LHCN-M2 (cell line): ENCODE measurements around the gene AGTR1. TPM values are rescaled to one million over a fixed set of nuclear protein-coding genes. Genes with fewer than 3 reads are reported as not detected.
"Not testable (repeated sequence)": the region's sequence is repeated elsewhere in the genome, so short reads cannot be mapped to it uniquely, and the experiment has no call there.

Experiments used
- DNase-seq: peaks from one replicate; pipeline ENCODE4 v3.0.0-alpha.2; 2012; ENCODE audit warnings: low read depth
- total RNA-seq: library from RNA; depleted of rRNA; stranded (reverse); fragments of >200 nt; gene quantifications from 2 replicates; pipeline ENCODE4 v1.2.3, GENCODE V29; 2014; rRNA removed

The AGTR1 gene
- total RNA-seq, 1 experiment from 2014 or later: 6.4 TPM

DNA sequence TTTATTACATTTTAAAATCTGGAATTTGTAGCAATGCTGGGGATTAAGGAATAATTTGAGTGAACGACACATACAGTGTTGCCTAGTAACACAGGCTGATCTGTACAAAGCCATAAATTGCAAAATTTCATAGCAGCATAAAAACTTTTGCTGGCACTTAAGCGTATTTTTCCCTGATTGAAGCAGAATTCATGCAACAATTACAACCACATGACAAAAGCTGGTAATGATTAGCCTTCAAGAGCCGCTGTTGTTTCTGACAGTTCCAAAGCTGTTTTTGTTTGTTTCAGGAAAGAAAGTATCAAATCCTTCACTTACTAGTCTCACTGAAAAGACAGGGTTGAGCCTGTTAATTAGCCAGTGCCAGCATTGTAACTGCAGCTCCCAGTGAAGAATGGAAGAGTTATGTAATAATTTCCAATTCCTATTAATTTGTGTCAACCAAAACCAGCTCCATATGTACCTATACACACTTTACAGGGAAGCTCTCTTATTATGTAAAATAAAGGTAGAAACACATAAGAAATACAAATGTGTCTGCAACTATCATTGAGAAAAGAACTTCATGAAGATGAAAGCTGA lies 60.7 kb downstream of the AGTR1 start:
- no peak for DNase-seq

DNA sequence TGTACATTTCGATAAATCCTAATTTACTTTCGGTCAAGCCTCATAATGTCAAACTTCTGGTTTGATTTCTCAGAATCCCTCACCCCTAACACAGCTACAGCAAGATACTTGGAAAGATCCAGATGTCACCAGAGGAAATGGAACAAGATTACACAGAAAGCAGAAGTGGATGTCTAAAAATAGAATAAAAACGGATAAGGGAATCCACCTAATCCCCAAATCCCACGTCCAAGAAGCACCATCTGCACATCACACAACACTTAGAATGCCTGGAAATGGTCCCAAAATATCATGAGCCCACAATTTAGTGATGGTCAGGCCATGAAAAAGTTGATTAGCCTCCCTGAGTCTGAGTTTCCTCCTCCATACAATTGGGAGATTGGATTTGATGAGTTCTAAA lies 61.7 kb downstream of the AGTR1 start:
- DNase-seq: no peak

DNA sequence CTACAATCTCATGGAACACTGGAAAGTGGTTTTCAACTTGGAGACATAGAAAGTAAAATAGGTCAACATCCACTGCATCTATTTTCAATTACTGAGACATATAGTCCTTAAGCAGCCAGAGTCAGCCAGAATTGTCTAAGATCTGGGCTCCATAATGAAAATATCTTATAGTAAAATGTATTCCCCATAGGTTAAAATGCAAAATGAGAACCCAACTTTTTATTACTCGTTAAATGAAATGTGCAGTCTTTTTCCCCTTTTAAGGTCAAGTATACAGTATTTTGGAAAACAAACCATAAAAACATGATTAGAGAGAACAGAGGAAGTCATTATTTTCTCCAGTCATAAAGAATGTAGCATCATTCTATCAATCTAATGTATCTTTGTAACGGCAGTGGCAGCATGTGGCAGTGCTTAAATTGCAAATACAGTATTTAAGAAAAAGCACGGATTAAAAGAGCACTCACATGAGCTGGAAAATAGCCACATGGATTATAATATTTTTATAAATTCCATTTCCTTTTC lies 65.5 kb downstream of the AGTR1 start:
- no peak for DNase-seq

DNA sequence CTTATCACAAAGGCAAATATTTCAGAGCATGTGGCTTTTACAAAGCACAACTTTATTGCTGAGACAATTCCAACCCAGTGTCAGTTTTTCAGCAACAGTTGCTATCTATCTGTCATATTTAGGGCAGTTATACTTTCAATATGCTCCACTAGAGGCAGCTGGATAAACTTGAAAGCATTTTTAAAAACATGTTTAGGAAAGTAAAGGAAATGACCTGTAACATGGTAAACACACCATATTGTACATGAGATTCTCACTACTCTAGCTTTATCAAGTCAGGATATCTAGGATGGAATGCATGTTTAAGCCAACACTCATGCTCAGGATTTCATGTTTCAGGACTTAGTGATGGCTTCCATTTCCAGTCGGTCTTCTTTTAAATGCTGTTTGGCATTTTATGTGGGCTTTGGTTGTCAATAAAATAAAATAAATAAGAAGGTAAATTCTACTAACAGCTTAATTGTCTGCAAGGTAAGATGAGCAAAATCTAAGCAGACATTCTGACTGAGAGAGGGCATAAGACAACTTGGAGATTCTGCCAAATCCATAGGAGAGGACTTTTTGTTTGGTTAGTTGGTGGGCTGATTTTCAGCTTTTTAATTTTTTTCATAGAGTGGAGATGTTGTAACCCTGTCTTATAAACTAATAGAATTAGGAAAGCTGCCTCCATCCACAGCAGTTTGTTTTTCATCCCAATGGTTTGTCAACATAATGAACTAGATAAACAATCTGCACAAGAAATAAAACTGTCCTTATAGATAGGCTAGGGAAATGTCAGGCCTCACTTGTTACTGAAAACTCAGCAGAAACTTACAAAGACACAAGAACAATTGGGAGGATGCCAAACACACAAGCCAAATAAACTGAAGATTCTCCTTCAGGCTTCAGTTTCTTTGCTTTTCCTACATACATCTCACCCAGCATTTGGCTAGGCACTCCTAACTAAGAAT lies 66.6 kb downstream of the AGTR1 start:
- DNase-seq: peak; percentile 72

DNA sequence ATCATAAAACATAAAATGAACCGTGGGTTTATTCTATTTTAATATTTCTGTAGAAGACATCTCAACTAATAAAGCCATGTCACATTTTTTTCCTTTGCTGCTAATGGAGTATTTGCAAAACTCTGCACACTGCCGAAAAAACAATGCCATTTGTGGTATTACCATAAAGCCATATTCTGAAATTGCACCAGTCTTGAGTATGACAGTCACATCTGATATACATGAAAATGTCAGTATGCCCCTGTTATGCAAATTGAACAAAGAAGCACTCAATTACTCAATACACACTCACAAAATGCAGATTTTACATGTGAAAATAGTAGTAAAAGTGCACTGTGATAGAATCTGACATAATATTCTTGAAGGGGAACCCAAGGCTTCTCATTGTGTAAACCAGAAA lies 74.7 kb downstream of the AGTR1 start:
- no peak for DNase-seq

DNA sequence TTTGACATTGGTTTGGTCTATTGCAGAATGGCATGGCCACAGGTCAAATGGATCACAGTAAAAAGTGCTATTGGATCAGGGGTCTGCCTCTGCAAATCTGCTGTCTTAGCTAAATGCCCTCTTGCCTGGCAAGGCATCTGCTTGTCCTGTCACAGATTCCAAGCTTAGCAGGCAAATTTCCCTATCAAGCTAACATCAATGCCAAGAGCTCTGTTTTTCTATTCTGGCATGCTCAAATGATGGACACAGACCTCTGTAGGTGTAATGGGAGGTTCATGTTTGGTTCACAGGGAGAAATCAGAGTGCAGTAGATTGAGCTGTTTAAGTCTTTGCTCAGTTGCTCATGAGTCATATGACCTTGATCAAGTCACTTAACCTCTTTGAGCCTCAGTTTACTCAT lies 75.1 kb downstream of the AGTR1 start:
- DNase-seq: no peak

DNA sequence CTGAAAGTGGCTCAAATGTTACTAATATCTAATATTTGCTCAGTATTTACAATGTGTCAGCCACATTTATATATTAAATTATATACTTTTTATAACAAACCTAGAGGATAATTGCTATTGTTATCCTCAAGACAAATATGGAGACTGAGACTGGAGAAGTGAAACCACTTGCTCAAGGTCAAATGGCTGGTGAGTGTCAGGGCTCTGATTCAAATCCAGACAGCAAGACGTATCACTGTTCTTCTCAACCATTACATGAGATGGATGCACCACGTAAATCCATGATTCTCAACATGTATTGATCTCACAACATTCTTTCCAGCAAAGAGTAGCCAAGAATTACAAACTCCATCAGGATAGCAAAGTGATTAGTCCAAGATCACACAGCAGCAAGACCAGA lies 76.1 kb downstream of the AGTR1 start:
- DNase-seq: no peak

DNA sequence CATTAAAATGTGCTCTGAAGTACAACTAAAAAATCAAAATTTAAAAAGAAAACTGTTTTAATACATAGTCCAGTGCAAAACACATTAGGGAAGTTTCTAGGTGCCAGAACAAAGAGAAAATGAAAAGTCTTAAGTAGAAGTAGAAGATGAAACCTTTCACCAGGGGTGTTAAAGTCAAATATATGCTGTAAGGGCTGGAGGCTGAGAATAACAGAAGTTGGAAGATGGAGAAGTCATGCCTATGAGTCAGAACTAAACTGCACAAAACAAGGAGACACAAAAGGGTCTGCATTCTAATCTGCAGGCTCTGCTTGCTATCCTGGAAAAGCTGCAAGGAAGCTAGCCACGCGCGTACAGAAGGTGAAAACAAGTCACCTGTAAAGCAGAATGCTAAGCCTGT lies 81.2 kb downstream of the AGTR1 start:
- DNase-seq: no peak

DNA sequence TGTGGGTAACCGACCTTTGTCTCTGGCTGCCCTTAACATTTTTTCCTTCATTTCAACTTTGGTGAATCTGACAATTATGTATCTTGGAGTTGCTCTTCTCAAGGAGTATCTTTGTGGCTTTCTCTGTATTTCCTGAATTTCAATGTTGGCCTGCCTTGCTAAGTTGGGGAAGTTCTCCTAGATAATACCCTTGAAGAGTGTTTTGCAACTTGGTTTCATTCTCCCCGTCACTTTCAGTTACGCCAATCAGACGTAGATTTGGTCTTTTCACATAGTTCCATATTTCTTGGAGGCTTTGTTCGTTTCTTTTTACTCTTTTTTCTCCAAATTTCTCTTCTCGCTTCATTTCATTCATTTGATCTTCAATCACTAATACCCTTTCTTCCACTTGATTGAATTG lies 87.3 kb downstream of the AGTR1 start:
- not testable (repeated sequence) for DNase-seq

DNA sequence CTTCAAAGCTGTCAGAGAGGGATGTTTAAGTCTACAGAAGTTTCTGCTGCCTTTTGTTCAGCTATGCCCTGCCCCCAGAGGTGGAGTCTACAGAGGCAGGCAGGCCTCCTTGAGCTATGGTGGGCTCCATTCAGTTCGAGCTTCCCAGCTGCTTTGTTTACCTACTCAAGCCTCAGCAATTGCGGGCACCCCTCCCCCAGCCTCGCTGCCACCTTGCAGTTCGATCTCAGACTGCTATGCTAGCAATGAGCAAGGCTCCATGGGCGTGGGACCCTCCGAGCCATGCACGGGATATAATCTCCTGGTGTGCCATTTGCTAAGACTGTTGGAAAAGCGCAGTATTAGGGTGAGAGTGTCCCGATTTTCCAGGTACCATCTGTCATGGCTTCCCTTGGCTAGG lies 88.5 kb downstream of the AGTR1 start:
- not testable (repeated sequence) for DNase-seq

DNA sequence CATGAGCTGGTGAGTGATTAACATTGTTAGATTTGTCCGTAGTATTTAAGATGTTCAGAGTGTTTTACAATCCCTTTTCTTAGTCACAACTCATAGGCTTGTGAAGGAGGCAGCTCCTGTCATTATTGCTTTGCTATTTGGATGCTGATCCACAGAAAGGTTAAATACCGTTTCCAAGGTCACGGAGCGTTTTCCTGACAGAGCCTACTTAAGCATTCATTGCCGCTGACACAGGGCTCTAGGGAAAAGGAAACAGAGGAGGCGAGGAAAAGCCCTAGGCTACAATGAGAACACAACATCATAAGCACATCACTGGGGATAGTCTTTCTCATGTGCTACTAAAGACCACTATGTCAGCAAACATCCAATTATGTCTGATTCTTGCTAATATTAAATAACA lies 91.4 kb downstream of the AGTR1 start:
- peak; percentile 91 for DNase-seq

DNA sequence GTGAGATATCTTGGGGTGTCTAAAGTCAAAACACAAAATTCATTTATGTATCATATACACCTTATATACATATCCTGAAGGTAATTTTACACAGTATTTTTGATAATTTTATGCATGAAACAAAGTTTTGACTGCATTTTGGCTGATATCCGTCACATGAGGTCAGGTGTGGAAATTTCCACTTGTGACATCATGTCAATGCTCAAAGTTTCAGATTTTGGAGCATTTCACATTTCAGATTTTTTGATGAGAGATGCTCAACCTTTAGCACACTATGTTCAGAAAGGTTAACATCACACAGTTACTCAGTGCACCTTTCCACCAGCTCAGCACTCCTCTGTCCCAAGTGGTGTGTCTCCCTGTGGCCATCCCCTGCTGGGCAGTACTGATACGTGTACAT lies 92.2 kb downstream of the AGTR1 start:
- DNase-seq: no peak

DNA sequence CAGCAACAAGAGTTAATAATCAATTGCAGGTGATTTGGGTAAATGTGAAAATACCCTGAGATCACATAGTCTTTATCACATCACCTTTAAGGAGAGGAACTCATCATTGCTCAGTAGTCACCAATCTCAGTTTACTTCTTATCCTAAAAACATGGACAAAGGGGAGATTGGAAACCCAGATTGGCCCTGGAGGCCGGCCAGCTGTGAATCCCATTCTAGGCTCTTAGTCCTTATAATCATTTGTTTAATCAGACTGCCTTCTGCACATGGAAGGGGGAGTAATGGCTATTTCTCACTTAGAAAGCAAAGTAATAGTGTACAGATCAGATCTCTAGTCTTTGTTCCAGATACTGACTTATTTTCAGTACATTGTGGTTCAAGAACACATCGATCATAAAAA lies 92.7 kb downstream of the AGTR1 start:
- DNase-seq: no peak

DNA sequence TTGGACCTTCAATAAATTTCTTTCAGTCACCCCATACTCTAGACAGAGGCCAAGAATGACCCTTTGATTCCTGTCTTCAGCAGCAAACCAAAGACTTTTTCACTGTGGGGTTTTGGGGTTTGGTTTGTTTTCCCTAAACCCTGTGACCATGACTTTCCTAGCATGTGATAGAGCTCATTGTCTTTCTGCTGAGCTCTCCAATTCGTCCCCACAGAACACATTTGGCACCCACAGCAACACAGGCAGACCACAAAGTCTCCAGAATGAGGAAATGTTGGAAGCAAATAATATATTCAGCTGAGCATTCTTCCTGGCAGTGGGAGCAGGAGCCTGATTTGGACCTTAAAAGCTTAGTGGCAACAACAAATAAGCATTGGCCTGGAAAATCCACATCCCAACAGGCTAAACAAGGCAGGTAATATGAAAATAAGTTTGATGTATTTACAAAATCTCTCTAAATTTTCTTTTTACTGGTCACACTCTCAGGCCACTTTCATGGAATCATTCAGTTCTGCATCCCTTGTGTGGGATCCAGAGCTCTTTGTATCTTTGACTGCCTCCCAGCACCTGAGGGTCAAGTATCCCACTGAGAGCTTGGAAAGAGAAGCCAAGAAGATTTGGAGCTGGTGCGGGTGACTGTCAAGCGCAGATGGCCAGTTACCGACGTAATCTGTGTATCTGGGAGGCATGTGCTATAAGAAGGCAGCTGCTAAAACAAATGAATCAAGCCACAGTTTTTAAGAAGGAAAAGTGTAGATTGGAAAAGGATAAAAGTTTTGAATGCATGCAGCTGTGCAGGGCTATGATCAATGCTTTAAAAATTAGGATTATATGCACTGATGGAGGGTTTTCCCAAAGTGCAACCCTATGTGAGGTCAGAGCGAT lies 93.4 kb downstream of the AGTR1 start:
- DNase-seq: peak; percentile 92

DNA sequence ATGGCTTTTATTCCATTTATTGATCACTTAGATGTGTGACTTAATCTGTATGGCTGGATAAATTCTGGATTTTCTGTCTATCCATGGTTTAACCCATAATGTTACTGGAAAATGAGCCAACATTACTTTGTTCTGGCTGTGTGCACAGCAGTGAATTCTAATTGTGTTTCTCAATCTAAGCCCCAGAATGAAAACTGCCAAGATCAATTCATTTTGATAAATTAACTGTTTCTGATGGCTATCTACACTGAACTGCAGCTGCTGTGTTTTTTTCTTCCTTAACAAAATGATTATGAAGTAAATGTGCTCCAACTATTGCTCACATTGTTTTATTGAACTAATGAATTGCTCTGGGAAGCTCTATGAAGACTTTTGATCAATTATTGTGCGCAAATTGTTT lies 94.2 kb downstream of the AGTR1 start:
- no peak for DNase-seq

DNA sequence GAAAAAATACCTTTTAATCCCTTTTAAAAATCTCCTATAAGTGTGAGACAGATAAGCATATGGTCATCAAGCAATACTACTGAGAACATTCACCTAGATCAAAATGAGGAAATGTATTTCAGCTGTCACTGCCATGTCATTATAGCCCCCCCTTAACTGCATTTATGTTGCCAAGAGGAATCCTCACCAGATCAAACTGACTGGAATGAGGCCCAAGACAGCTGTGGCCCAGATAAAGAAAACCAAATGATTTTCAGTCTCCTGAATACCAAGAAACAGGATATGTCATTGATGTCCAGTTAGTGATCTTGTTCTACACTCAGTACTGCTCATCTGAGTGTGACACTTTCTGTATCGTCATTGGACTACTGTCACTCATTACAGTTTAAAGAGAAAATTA lies 94.8 kb downstream of the AGTR1 start:
- peak; percentile 49 for DNase-seq

Other genes starting within 250 kb of the AGTR1 start
- not detected in 2 replicates for gene CPB1, start 129.9 kb downstream of the AGTR1 start, total RNA-seq
- gene CPA3, start 167.4 kb downstream of the AGTR1 start, total RNA-seq: 1.3 and 1.9 TPM in 2 replicates